GM21529 (cell line): ENCODE measurements around the gene UFSP2.

Source experiments
- ATAC-seq: cut with Tn5 transposase; IDR thresholded peaks from one replicate; pipeline ENCODE4 v1.9.1; 2021; ENCODE audit not compliant: unreplicated experiment

The UFSP2 gene

GRCh38 chr4:185357733-185358440 is 67.9 kb downstream of the UFSP2 start:
- ATAC-seq: no peak

- ATAC-seq: no peak
These were observed 68.6 kb downstream of the UFSP2 start for GRCh38 chr4:185357211-185357610.

- ATAC-seq: no peak
These were observed 73.0 kb downstream of the UFSP2 start for GRCh38 chr4:185352741-185353140.

- ATAC-seq: no peak
These were observed 73.6 kb downstream of the UFSP2 start for GRCh38 chr4:185352202-185352601.

- ATAC-seq: no peak
These were observed 74.1 kb downstream of the UFSP2 start for GRCh38 chr4:185351691-185352090.
